Measurements from ENCODE around the gene WFIKKN1. TPM values are rescaled to one million over a fixed set of nuclear protein-coding genes. Genes with fewer than 3 reads are reported as not detected.
A peak's percentile ranks its signal among the peaks of the same experiment; 100 is the strongest.

WFIKKN1 gene
- total and polyA plus RNA-seq, 2 of the 4 experiments (the other 2 are of a cell fraction) = 0.10 TPM; not detected in 1

DNA sequence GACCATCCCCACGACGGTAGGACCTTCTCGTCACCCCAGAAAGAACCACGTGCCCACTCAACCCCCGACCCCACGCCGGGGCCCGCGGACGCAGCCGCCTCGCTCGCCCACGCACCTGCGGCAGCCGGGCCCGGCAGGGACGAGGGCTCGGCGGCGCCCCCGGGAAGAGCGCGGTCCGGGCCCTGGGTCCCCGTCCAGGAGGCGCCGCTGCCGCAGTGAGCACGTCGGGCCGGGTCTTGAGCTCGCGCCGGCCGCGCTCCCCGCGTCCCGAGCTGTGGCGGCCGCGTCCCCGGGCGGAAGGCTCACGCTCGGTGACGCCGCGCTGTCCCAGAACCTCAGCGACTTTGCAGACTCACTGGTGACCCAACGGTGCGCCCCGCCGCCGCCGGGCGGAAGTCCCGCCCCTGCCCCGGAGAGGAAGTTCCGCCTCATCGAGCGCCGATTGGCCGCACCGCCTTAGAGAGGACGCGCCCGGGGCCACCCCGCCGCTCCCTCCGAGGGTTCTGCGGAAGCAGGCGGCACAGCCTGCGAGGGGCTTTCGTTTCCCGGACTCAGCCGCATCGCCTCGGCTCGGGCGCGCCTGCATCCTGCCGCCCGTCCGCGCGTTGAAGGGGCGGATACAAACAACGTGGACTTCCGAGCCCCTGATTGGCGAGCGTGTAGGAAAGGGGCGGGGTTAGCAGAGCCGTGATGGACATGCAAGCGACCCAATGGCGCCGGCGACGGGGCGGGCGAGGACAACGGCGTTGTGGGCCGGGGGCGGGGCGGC lies 41.7 kb upstream of the WFIKKN1 start:
- intact Hi-C loops (cut with micrococcal nuclease) (loop anchor here (2.0 kb wide), 2 partner anchors 48 to 192 kb away; partner anchors contain the start of genes METTL26 and NME4), in situ Hi-C loops (cut with MboI; ENCODE audit: low sequenced_read_pairs) (no loop called here), dilution Hi-C loops (cut with HindIII; ENCODE audit: low sequenced_read_pairs, unreplicated experiment) (no loop called here)
- H2AK9ac ChIP-seq (replicated peaks; ENCODE audit: low read depth, low read length, poor library complexity) = peak overlapping the region; percentile 100
- peak; percentile 84 for ATAC-seq (ENCODE audit: low read depth)
- H2AK5ac ChIP-seq (ENCODE audit: low read depth, low read length) = peak overlapping the region; percentile 90
- peak; percentile 92 for DNase-seq
- peak overlapping the region; percentile 88 for H3K23ac ChIP-seq (ENCODE audit: low read depth, low read length)
- peak overlapping the region; percentile 84 for H3K9ac ChIP-seq (ENCODE audit: low read depth, low read length)
- peaks cover 20 to 66% of the 10 kb centered on the region in 2 experiments; a peak in 3 of 4 replicates for H3K79me1 ChIP-seq (ENCODE audit: low read depth in 1 of 2, low read length in 2 of 2)
- H3K36me3 ChIP-seq (ENCODE audit: control insufficient read depth, insufficient read depth, low read length) = 0 out of 2 replicates have a peak, but pooled peaks cover 2% of the 10 kb centered on the region
- H4K5ac ChIP-seq (ENCODE audit: low read depth, low read length) = peak overlapping the region; percentile 67
- no peaks in the 10 kb centered on the region for H3K9me3 ChIP-seq (ENCODE audit: control insufficient read depth, insufficient read depth, low read length)
- H2BK15ac ChIP-seq (ENCODE audit: low read depth, low read length) = peak overlapping the region; percentile 94; the same call in 1 of the 3 replicates
- H3K4me3 ChIP-seq (ENCODE audit: insufficient read depth, low read depth, low read length) = peak overlapping the region; percentile 68
- H3K4me2 ChIP-seq (ENCODE audit: low read depth, low read length) = peak overlapping the region; percentile 54
- WGBS, 2 experiments (ENCODE audit: extremely low coverage in 2 of 2, insufficient read length in 1 of 2) = 1% methylated on average over 52 of the region's 107 CpGs; no CpG with 5 or more reads in 1 of the 2 experiments
- peak overlapping the region; percentile 100 for H2AFZ ChIP-seq (replicated peaks; ENCODE audit: low read length, poor library complexity)
- H3K4me1 ChIP-seq (ENCODE audit: control insufficient read depth, insufficient read depth, low read length) = peaks cover 18% of the 10 kb centered on the region
- peak overlapping the region; percentile 37 to 100 for H4K8ac ChIP-seq (ENCODE audit: low read depth in 2 of 2, low read length in 2 of 2)
- H4K20me1 ChIP-seq (ENCODE audit: insufficient read depth, low read length) = peaks cover 41% of the 10 kb centered on the region
- POLR2A ChIA-PET (ENCODE audit: unreplicated experiment) = no interaction called here
- peak overlapping the region; percentile 95 for H2BK5ac ChIP-seq (ENCODE audit: low read depth, low read length, poor library complexity, severe bottlenecking)
- H4K91ac ChIP-seq (ENCODE audit: insufficient read depth, low read depth, low read length) = peak overlapping the region; percentile 97
- peak overlapping the region; percentile 71 for H3K18ac ChIP-seq (ENCODE audit: low read depth, low read length)
- CTCF ChIA-PET = no interaction called here
- no peaks in the 10 kb centered on the region for H3K27me3 ChIP-seq (ENCODE audit: control insufficient read depth, insufficient read depth, low read length)
- no TSS peak for BruUV-seq (replicated peaks)
- H3K27ac ChIP-seq (ENCODE audit: insufficient read depth, low read length) = peak overlapping the region; percentile 92
- H3K14ac ChIP-seq (replicated peaks; ENCODE audit: low read depth, low read length) = peak overlapping the region; percentile 99
- peaks cover 17% of the 10 kb centered on the region; the same call in 1 of the 2 replicates for H3K9me1 ChIP-seq (ENCODE audit: insufficient read depth, low read length)
- TF ChIP-seq SMC3 (IDR thresholded peaks at IDR 0.05; ENCODE audit: low read depth, low read length) = no peak
- TF ChIP-seq POLR2A (IDR thresholded peaks at IDR 0.05; ENCODE audit: low read depth, low read length) = peak; percentile 70; the same call in 1 of the 2 replicates
- TF ChIP-seq NFE2L2 (IDR thresholded peaks at IDR 0.05; ENCODE audit: low read depth, low read length) = 0 out of 2 replicates have a peak, but pooled peaks have one; percentile 4
- TF ChIP-seq BHLHE40 (IDR thresholded peaks at IDR 0.05; ENCODE audit: low read depth, low read length) = no peak
- TF ChIP-seq MXI1 (IDR thresholded peaks at IDR 0.05; ENCODE audit: borderline replicate concordance, low read depth, low read length) = peak; percentile 62; the same call in 1 of the 2 replicates
- peak; percentile 85 for TF ChIP-seq USF2 (IDR thresholded peaks at IDR 0.05; ENCODE audit: low read depth, low read length)
- peak overlapping the region; percentile 99 for H3K4ac ChIP-seq (ENCODE audit: low read depth, low read length)
- peak overlapping the region; percentile 89 for H3K56ac ChIP-seq (ENCODE audit: extremely low read depth, insufficient read depth, low read length)
- peak overlapping the region; percentile 94; the same call in 1 of the 2 replicates for H2BK20ac ChIP-seq (ENCODE audit: low read depth, low read length)
- H2BK120ac ChIP-seq (ENCODE audit: low read depth, low read length) = peak overlapping the region; percentile 99
